GM19372 (cell line): ENCODE results near the gene AK9.
"Not testable (repeated sequence)": the region's sequence is repeated elsewhere in the genome, so short reads cannot be mapped to it uniquely, and the experiment has no call there.

ENCODE experiments used
- ATAC-seq: cut with Tn5 transposase; IDR thresholded peaks from one replicate; pipeline ENCODE4 v1.9.1; 2021; ENCODE audit warnings: mild to moderate bottlenecking, low read depth, moderate library complexity; ENCODE audit not compliant: unreplicated experiment

AK9 gene

DNA sequence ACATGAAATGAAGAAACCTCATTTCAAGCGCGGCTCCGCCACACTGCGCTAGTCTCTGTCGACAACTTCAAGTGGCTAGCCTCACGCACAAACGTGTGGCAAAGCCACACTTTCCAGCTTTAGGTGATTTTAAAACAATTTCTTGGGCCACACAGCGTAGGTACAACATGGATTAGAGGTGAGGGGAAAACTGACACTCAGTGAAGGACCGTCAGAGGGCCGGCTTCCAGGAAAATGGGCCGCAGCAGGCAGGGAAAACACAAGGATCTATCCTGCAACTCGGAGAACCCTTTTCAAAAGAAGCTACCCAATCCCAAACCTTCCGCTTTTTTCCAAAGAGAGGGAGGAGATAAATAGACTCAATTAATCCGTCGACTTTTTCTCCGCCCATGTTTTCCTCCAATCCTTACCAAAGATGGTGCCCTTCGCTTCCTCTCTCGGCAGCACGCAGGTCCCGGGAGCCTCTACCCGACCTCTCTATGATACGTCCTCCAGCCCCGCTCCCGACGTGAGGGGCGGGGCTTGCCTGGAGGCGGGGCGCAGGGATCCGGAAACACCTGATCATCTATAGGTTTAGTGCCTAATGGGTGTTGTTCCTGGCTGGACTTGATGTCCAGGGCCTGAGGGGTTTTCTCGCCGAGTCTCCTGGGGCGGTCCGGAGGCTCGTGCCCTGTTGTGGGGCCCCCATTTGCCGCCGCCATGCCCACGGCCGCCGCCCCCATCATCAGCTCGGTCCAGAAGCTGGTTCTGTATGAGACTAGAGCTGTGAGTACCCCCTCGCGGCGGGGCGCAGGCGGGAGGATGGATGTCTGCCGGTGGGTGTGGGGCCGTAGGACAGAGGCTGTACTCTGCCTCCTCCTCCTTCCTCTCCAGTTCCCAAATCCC, at the start of gene AK9, which contains the start of gene FIG4:
Gene AK9, minus strand, starts transcription at position 466 of the 885 bp plus-strand sequence. CDS start 15,457 bp downstream, outside the sequence.
Gene FIG4, plus strand, starts transcription at position 560 of the 885 bp plus-strand sequence. Its CDS starts 140 bp downstream, at position 700.
- ATAC-seq, result peak; percentile 91

DNA sequence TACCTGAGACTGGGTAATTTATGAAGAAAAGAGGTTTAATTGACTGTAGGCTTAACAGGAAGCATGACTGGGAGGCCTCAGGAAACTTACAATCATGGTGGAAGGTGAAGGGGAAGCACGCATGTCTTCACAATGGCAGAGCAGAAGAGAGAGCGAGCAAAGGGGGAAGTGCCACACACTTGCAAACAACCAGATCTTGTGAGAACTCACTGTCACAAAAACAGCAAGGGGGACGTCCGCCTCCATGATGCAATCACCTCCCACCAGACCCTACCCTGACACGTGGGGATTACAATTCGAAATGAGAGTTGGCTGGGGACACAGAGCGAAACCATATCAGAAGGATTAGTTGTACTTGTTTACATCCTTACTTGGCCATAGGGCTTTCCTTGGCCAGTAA, 49.8 kb upstream of the AK9 start:
- no peak for ATAC-seq

DNA sequence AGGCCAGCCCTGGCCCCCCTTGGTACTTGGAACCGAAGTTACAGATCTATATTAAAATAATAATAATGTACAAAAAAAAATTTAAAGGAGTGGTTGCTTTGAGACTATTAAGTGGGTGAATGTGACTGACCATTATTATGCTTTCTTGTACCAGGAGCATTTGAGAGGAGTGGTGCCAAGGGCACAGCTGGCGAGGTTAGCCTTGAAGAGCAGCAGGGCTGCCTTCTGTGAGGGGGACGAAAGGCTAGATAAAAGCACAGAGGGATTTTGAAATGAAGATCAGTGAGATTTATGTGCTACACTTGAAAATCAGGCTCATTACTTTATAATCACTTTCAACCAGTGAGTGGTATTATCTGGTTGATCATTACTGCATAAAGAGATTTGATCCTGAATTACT, 48.7 kb upstream of the AK9 start:
- ATAC-seq, result no peak

DNA sequence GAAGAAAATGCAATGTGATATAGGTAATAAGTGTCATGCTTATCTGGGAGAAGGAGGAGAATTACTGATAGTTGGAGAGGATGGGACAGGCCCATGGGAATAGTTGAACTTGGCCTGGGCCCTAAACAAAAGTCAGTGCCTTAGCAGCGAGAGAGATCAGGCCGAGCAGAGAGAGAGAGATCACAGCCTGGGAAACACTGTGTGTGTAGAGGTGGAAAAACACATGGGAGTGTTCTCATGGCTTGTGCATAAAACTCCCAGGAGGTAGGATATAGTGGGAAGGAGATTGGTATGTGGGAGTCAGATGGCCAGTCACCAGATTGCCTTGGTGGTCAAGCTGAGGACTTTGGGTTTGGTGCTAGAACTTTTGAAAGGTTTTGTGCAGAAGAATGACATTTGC, 47.7 kb upstream of the AK9 start:
- ATAC-seq, result no peak

DNA sequence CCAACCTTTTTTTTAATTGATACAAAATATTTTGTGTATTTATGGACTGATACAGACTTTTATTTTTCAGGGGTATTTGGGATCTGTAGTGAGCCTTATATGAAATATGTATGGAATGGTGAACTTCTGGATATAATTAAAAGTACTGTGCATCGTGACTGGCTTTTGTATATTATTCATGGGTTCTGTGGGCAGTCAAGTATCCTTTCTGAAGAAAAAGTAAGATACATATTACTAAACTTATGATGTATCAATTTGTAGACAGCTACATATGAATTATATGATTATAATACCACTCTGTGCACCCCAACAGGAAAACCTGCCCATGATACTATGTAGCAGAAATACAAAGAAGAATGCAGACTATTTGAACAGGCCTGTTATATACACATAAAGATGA, 47.3 kb upstream of the AK9 start:
- no peak for ATAC-seq

DNA sequence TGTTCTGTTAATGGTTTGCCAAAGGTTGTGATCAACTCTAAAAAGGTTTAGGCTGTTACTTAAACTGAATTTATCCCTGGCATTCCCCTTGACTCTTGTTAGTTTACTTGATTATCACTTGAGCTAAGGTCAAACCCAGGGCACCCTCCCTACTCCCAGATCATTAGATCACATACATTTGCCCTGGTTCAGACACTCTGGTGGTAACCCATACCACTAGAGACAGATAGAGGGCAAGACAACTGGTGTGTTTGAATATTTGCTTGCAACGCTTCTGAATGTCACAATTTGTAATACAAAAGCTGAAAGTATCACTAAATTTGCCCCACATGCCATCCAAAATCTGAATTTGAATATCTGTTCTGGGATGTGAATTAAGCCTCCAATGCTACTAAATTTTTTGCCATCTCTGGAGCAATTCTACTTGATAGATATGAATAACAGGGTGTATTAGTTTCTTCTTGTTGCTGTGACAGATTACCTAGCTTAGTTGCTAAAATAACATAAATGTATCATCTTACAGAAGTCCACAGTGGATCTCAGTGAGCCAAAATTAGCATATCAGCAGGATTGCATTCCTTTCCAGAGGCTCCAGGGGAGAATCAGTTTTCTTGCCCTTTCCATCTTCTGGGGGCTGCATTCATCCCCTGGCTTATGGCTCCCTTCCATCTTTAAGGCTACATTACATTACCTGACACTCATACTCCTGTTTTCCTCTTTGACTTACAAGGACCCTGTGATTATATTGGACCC, 45.4 kb upstream of the AK9 start:
- ATAC-seq, result no peak

DNA sequence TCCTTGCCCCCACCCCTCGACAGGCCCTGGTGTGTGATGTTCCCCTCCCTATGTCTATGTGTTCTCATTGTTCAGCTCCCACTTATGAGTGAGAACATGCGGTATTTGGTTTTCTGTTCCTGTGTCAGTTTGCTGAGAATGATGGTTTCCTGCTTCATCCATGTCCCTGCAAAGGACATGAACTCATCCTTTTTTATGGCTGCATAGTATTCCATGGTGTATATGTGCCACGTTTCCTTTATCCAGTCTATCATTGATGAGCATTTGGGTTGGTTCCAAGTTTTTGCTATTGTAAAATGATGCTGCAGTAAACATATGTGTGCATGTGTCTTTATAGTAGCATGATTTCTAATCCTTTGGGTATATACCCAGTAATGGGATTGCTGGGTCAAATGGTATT, 34.2 kb upstream of the AK9 start:
- ATAC-seq, result not testable (repeated sequence)

DNA sequence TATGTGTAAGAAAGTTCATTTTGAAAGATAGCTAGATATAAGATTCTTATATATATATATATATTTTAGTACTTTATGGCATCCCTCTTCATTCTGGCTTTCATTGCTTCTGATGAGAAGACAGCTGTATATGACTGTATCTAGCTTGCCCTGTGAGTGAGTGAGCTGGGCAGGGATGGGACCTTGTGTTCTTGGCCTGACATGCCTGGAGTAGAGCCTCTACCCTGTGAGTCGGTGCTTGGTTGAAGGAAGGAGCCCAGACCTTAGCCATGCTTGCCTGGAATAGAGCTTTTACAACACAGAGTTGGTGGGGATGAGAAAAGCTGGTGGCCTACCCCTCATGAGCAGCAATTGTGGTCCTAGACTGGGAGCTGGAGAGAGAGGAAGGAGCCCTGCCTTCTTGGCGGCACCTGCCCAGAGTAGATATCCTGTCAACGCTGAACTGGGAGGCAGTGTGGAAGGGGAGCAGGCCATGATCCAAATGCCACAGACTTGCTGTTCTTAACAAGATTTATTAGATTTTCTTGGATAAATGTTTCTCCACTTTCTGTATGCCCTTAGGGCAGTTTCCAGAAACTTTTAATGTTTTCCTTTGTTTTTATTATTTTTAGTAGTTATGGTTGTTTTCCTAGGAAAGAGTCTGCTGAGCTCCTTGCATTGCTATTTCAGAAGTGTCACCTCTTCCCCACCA, 31.7 kb upstream of the AK9 start:
- no peak for ATAC-seq

DNA sequence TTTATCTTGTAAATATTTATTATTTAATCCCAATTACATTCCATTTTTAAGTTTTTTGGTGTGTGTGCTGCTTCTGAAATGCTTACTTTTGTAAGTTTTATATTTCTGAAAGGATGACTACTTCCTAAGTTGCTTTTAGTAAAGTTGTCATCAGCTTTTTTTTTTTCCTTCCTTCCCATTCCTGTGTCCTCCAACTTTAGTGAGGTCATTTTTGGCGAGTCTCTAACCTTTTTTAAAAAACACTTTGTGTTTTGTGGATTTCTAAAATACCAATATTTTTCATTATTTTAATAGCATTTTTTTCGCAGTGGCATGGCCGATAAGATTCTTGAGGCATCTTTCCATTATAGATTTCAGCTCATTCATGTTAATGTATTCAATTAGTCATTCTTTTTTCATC, 31.0 kb upstream of the AK9 start:
- no peak for ATAC-seq

DNA sequence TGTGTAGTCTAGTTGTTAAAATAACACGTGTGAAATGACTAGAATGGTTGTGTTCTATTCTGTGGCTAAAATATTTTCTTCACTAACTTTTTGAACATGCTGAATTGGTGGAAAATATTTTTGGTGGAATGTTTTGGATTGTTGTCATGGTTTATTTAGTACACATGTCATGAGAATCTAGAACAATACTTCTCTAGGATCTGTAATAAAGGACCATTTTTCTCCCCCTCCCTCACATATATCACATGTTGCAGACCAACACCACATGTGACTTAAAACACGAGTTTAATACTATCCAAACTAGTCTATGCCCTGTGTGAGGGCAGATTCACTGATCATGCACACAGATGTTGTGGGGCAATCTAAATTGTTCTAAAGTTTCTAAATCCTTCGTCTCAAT, 29.3 kb upstream of the AK9 start:
- ATAC-seq, result no peak

DNA sequence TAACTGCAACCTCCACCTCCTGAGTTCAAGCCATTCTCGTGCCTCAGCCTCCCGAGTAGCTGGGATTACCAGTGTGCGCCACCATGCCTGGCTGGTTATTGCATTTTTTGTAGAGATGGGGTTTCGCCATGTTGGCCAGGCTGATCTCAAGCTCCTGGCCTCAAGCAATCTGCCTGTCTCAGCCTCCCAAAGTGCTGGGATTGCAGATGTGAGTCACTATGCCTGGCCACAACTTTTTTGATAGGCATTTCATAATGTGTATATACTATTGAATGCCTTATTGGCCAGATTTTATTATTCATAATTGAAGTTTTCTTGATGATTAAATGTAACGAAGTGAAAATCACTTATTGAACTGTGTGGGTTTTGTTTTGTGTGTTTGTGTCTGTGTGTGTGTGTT, 28.0 kb upstream of the AK9 start:
- no peak for ATAC-seq

DNA sequence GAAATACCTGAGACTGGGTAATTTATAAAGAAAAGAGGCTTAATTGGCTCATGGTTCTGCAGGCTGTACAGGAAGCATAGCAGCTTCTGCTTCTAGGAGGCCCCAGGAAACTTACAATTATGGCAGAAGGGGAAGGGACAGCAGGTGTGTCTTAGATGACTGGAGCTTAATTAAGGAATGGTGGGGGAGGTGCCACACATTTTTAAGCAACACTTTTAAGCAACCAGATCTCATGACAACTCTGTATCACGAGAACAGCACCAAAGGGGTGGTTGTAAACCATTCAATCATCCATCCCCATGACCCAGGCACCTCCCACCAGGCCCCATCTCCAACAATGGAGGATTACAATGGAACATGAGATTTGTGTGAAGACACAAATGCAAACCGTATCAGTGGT, 27.0 kb upstream of the AK9 start:
- no peak for ATAC-seq

DNA sequence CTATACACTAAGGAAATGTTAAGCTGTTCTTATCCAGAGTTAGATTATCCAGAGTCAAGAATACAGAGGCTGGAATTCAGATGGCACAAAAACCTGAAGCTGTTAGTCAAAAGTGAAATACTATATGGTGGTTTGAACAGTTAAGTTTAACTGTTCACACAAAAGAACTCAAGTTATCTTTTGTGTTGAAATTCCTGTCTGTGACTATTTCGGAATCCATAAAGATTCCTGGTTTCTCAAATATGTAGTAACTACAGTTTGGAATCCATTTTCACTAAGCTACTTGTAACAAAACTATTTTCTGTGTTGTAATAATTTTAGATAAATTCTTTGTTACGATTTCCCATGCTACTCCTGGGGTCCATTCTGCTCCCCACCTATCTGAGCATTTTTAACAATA, 24.6 kb upstream of the AK9 start:
- ATAC-seq, result no peak

DNA sequence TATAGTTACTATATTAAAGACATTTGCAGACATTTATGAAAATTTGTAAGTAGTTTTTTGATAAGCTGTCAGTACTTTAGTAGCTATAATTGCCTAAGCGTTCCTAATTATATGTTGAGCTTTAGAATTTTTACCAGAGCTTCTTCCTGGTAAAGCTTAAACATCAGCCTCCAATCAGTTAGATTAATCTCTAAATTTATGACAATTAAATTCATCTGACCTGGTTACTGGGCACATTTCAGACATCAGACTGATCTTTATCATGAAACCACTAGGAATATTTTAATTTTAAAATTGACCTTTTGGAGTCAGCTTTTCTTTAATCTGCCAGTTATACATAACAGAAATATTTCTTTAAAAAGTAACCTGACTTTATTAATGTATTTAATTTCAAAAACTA, 23.6 kb upstream of the AK9 start:
- no peak for ATAC-seq

DNA sequence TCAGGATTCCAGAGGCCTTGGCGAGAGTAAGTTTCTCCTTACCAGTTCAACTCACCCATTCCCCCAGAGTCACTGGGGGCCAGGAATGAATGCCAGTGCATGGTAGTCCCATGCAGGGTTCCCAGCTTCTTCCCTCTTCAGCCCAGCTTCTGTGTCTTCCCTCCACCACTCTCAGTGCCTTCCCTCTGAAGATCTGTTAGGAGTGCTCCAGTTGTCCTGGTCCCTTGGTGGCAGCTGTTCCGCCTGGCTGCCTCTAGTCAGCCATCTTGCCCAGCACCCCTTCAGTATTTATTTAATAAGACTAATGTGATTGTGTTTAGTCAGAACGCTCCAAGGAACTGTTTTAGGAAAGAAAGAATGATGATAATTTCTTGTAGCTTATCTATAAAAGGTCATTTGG, 23.2 kb upstream of the AK9 start:
- no peak for ATAC-seq

DNA sequence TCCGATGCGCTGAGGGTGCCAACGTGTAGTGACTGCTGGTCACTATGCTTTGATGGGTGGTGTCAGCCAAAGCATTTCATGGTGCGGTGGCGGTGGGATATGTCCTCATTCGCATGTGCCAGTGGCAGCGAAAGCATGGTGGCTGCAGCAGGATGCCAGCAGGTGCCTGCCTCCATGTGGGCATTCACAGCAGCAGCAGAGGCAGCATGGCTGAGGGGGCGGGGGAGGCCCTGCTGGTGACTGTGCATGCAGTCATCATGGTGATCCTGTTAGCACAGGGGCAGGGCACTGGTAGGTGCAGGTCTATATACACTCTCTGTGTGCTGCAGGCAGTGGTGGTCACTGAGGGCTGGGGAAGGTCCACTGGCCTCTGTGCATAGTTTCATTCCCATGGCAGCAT, 22.1 kb upstream of the AK9 start:
- ATAC-seq, result no peak

DNA sequence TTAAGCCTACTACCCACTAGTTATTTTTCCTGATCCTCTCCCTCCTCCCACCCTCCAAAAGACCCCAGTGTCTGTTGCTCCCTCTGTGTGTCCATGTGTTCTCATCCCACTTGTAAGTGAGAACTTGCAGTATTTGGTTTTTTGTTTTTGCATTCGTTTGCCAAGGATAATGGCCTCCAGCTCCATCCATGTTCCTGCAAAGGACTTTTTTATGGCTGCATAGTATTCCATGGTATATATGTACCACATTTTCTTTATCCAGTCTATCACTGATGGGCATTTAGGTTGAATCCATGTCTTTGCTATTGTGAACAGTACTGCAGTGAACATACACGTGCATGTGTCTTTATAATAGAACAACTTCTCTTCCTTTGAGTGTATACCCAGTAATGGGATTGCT, 17.1 kb upstream of the AK9 start:
- ATAC-seq, result not testable (repeated sequence)

DNA sequence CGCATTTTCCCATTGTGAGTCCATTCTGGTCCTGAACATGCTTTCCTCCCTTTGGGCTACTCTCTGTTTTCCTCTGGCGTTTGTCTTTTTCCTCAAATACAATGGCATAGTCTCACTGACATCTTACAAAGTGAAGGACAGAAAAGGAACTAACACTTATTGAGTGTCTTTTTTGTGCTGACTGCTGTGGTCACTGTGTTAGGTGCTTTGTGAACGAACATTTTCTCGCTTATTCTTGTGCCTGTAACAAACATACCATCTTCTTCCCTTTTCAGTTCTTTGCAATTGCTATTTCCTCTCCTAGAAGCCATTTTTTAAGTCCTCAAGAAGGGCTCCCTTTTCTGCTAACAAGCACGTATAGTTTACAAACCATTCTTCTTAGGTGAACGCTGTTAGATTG, 15.5 kb upstream of the AK9 start:
- no peak for ATAC-seq

DNA sequence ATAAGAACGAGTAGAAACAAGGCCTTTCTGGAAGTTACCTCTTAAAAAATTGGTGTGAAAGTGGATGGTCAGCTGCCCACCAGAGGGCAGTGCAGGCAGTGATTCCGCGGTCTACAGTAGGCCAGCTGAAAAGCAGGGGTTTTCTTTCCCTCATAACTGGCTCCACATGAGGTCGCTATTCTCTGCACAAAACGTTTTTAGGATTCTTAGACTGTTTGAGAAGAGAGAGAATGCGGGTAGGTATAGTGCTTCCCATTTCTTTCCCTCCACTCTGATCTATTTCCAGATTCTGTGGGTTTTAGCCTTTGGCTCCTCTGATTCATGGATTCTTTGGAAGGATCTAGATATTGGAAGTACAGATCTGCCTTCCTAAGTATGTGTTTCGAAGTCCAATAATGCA, 14.3 kb upstream of the AK9 start:
- peak; percentile 93 for ATAC-seq

DNA sequence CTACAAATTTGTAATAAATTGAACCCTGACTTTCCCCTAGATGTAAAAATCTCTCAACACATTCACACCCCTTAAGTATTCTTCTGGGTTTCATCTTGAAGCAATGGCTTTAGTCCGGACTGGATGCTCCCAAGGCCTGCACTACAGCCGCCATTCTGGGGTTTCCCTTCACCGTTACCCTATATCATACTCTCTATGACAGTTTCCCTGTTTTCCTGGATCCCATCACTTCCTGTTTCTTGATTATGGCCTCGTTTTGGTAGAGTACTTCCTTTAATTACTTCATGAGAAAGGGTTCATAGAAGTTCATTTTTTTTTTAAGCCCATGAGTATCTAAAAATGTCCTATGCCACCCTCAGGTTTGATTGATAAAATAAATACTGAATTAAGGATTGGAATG, 11.8 kb upstream of the AK9 start:
- no peak for ATAC-seq

DNA sequence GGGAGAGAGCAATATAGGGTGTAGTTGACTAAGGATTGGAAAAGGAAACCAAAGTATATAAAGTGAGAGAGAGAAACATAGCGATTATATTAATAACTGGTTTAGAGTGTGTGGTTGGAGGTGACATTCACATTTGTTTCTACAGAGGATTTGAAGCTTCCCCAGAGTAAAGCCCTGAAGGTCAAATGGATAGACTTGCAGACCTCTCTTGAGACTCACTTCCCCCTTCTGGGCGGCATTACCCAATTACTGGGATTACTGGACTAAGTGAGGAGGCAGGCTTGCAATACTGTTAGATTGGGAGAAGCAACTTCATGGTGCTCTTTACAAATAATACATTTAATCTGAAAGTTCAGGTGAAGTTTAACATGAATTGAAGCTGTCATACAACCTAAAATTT, 10.8 kb upstream of the AK9 start:
- no peak for ATAC-seq
